GM21528 (cell line): ENCODE data around the gene PLAC1.

Experiments used
- ATAC-seq: cut with Tn5 transposase; IDR thresholded peaks from one replicate; pipeline ENCODE4 v1.9.1; 2021; ENCODE audit warnings: mild to moderate bottlenecking, moderate library complexity; ENCODE audit not compliant: unreplicated experiment, low FRiP score

PLAC1 gene

DNA sequence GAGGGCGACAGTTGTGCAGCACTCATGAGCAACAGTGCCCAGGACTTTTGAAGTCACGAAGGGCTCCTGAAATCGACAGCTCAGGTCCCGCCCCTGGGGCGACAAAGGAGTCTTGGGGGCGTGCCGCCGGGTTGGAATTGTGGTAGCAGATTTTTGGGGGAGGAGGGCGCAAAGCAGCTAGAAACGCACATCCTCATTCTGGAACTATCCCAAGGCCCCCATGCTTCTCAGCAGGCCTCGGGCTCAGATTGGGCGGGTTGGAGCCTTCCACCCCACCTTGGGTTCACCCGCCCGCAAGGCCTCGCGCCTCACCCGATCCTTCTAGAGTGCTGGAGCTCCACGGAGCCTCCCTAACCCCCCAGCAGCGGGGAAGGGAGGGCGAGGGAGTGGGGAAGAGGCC, 112.8 kb downstream of the PLAC1 start:
- ATAC-seq = no peak

DNA sequence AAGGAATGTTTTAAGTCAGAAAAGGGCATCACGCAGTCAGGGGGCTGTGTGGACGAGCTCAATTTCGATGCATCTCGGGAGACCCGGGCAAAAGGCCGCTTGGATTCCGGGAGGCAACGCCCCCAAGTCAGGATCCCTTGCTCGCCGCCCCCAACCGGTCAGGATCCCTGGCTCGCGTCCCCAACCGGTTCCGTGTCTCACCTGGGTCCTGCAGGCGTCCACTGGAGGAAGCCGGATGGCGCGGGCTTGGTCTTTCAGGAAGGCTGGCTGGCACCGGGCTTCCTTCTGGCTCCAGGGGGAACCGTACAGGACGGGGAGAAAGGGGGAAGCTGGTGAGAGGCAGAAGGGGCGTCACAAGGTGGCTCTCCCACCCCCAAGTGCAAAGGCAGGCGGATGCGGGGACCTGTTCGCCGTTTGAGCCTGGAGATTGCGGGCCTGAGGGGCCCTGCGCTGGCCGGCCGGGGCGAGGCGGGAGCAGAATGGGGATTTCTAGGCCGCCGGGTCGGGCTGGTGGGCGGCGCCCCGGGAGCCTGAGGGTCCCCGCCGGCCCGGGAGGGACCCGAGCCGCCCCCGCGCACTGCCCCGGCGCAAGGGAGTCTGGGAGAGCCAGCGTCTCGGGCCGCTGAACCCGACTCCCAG, 113.6 kb downstream of the PLAC1 start:
- ATAC-seq = no peak

DNA sequence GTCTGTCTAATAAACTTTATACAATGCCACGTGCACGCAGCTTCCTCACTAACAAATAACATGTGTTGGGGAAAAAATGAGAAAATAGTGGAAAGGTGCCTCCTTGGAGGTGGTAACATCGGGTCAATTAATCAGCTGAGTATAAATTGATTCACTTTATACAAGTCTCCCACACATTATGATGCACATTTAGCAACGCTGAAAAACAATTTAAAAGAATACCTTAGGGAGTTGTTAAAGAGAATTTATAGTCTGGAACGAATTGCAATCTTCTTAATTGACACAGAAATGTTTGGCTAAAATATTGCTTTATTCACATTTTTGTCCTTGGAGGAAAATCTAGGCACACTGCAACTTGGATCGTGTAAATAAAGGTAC, 114.1 kb downstream of the PLAC1 start:
- ATAC-seq = no peak

DNA sequence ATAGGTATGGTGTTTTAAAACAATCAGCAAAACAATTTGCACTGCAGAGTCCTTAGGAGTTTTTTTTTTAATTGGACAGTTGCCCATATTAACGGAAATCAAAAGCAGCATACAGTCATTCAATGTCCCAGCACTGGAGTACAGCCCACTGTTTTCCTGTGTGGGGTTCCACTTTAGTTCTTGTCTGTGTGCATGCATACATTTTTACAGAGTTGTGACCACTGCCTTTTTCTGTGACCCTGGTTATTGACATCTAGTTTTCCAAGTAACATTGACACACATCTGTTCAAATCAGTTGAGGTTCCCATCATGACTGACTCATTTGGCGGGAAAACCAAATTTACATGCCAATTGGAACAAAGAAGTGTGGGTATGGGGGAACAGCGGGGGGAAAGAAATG, 115.0 kb downstream of the PLAC1 start:
- ATAC-seq = no peak

DNA sequence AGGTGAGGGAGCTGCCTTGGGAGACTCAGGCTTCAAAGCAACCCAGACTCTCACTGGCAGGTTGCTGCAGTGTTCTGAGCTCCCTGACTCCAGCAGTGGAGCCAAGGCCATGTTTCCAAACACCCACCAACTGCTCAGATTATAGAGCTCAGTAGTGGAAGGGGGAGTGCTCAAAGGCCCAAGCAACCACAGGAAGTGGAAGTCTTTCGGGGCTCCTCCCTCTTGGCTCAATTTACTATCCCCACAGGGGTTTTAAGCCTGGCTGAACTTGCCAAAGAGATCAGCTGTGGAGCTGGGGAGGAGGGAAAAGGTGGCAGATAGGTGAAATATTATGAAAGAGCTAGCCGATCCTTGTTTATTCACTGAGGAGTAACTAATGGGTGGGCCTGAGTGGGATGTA, 115.8 kb downstream of the PLAC1 start:
- ATAC-seq = no peak

DNA sequence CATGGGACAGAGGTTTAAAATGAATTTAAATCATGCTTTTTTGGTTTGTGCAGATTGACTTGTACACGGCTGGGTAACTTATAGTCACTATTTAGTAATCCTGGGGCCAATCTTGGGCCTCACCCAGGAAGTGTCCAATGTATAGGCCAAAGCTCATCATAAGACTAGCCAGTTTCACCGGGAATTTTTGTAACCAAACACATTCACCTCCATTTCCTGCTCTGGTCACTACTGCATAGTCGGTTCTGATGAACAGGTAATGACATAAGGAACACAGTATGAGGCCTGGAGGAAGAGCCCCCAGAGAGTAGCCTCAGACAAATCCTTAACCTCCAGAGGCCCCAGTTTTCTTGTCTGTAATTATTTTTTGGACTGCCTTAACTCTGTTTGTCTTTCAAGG, 116.4 kb downstream of the PLAC1 start:
- ATAC-seq = no peak

DNA sequence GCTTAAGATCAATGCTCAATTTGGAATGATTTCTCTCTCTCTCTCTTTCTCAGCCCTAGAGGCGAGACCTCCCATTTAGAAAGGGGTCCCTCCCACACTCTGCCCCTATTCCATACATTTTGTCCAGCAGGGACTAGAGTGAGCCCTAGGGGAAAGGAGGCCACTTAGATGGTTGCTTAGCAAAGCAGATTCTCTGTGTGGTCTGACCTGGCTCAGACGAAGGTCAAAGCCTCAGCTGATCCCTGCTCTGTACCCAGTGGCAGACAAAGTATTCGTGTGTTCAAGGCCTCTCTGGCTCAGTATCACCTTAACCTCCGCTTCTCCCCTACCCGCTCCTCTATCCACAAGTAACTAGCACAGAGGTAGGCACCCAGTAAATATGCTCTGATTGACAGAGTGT, 120.0 kb downstream of the PLAC1 start:
- no peak for ATAC-seq

DNA sequence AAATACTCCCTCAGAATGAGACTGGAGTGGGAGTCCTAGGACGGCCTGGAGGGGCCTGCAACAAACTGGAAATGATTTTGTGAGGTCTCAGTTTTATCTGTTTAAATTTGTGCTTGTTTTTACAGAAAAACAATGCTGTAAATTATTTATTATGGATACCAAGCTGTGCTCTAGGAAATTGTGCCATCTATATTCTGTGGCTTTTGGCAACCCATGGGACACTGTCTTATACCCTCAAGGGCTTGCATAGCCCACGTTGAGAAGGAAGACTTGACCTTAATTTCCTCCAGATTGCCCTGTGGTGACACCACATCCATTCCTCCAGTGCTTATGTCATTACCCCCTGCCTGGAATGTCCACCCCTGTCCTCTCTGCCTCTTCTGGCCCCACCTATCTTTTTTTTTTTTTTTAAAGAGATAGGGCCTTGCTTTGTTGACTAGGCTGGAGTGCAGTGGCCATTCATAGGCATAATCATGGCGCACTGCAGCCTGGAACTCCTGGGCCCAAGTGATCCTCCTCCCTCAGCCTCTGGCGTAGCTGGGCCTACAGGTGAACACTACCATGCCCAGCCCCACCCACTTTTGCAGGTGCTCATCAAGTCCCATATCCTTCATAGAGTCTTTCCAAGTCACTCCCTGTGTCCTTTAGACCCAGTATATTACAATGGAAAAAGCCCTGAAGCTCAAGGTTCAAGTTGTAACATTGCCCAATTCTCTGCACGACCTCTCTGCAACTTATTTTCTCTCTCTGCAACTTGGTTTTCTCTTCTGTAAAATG, 120.9 kb downstream of the PLAC1 start:
- ATAC-seq = no peak

DNA sequence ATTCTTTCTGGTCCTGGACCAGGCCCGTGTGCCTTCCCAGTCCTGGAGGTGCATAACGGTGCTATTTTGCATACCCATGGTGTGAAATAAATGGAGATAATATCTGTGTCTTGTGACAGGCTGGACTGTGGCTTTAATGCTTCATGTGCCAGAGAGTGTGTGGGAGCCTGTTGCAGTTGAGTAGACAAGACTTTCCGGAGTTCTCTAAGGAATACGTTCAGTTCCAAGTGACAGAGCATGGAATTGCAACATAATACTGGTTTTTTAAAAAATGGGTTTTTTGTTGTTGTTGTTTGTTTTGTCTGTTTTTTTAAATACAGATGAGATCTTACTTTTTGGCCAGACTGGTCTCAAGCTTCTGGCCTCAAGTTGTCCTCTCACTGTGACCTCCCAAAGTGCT, 124.3 kb downstream of the PLAC1 start:
- no peak for ATAC-seq

DNA sequence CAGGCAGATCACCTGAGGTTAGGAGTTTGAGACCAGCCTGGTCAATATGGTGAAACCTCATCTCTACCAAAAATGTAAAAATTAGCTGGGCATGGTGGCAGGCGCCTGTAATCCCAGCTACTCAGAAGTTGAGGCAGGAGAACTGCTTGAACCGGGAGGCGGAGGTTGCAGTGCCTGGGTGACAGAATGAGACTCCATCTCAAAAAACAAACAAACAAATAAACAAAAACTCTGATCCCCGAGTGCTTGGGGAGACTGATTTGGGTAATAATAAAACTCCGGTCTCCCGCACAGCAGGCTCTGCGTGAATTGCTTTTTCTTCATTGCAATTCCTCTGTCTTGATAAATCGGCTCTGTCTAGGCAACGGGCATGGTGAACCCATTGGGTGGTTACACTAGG, 124.9 kb downstream of the PLAC1 start:
- ATAC-seq = no peak

DNA sequence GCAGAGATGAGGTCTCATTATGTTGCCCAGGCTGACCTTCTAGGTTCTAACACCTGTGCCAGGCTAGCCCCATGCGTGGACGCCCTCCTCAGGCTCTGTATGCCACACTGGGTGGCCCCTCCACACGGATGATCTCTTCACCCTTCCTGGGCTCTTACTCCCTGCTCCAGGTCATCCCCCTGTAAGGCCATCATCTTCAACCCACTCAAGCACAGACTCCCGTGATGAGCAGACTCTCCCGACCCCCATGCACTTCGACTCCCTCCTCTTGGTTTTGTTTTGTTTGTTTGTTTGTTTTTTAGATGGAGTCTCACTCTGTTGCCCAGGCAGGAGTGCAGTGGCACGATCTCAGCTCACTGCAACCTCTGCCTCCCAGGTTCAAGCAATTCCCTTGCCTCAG, 127.4 kb downstream of the PLAC1 start:
- ATAC-seq = no peak

DNA sequence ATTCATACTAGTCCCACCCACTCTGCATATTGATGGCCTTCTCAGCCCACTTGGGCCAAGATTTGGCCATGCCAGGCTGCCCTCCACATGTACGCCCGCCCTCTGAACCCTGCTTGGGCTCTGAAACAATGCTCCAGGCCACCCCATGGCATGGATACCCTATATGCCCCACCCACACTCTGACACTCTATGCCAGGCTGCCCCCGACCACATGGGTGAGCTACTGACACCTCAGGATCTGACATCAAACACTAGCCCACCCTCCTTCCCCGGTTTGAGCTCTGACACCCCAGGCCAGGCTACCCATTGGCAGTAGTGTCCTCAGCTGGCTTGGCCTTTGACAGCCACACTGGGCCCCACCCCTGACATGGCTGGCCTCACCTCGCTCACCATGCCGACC, 128.8 kb downstream of the PLAC1 start:
- no peak for ATAC-seq

DNA sequence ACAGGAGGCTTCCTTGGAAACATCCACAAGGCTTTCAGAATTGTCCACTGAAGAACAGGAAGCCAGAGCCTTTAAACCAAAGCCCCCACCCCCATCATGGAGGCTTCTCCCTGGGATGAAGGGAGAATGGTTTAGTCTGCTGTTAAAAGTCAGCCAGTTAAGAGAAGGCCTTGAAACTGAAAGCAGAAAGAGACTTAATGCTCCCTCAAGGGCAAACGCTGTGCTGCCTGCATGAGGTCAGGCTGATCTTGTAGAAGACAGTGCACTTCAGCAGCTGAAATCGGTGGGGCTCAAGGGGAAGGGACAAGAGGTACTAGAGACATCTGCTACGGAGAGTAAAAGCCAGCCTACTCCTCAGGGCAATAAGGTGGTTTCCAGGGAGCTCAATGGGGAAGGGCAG, 129.3 kb downstream of the PLAC1 start:
- ATAC-seq = no peak

DNA sequence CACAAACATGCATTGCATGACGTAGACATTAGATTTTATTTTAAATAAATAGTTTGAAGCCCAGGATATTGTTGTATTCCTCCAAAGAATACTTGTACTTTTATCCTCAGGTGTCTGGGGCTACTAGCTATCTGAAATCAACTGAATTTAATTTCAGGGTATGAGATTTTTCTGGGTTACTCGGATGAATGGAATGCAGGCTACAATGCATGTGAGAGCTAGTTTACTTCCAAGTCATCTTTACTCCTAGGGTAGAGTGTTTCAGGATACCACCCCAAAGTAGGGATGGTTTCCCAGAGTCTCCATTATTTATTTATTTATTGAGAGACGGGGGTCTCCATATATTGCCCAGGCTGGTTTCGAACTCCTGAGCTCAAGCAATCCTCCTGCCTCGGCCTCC, 131.9 kb downstream of the PLAC1 start:
- no peak for ATAC-seq

DNA sequence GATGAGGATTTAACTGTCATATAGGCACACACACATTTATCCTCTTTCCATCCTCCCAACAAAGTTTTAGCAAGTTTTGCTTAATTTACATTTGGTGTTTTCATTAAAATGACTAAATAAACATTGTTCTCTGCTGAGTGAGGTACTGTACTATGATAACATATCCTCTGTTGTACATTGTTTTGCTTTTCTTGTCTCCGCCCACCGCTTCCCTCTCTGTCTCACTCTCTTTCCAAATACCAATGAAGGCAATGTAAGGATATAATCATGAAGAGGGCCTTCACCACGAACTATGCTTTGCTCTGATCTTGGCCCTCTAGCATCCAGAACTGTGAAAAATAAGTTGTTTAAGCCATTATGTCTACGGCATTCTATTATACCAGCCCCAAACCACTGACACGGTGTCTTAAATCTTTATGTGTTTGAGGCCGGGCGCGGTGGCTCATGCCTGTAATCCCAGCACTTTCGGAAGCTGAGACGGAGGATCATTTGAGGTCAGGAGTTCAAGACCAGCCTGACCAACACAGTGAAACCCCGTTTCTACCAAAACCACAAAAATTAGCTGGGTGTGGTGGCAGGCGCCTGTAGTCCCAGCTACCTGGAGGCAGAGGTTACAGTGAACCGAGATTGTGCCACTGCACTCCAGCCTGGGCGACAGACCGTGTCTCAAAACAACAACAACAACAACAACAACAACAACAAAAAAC, 133.0 kb downstream of the PLAC1 start:
- ATAC-seq = no peak

DNA sequence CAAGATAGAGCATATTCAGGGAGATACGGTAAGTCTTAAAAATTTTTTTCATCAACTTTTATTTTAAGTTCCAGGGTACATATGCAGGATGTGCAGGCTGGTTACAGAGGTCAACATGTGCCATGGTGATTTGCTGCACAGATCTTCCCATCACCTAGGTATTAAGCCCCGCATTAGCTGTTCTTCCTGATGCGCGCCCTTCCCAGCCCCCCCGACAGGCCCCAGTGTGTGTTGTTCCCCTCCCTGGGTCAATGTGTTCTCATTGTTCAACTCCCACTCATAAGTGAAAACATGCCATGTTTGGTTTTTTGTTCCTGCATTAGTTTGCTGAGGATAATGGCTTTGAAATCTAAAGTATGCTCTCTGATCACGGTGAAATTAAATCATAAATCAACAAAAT, 134.1 kb downstream of the PLAC1 start:
- ATAC-seq = no peak

DNA sequence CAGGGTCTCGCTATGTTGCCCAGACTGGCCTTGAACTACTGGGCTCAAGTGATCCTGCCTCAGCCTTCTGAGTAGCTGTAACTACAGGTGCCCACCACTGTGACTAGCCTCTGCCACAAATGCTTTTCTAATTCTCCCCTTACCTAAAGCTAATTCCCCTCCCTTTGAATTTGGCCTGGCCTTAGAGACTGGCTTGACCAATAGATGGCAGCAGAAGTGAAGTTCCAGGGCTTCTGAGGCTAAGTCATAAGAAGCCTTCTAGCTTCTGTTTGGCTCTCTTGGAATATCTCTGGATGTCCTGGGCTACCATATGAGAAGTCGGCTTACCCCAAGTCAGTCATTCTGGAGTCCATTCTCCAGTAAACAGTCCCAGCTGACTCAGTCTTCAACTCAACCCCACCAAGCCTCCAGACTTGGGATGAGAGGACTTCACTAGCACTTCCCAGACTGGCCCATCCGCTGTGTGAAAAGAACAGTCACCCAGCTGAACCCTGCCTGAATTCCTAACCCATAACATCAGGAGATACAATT, 137.3 kb downstream of the PLAC1 start:
- ATAC-seq = no peak
